ENCODE data around the gene SMC5.

DNA sequence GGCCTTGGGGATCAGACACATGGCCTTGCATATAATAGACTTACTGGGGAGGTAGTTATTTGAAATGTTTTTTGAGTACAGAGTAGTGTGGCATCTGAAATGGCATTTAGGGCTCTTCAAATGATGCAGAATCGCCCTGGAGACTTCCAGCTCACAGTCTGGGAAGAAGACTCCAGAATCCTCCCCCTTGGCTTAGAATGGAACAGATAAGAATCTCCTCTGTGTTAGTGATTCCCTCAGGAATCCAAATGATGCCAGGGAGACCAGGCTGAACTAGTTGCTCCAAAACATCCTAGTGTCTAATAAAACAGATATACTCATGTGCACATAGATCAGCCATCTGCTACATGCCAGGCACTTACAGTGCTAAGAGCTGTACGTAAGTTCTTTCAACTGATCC lies 38.6 kb upstream of the SMC5 start:
- TF ChIP-seq CTCF (IDR thresholded peaks at IDR 0.05; ENCODE audit: low read depth, low read length, missing input control), result no peak
- no peak for TF ChIP-seq MAX (IDR thresholded peaks at IDR 0.05)

All from liver (tissue), 2 donors.